Thyroid gland (tissue), 4 donors: ENCODE data around the gene MAD1L1.

Experiments
- CTCF ChIP-seq, 6 experiments: fragments of 200-600 bp in 3 of 6; fragments of 450-650 bp in 3 of 6; sonication (generic) in 3 of 6; IDR thresholded peaks; one replicate each; pipeline ENCODE4 v1.5.1; 2016 to 2019; ENCODE audit warnings: antibody characterized with exemption in 6 of 6, mild to moderate bottlenecking in 2 of 6, inconsistent platforms in 1 of 6, moderate library complexity in 1 of 6
- POLR2A ChIP-seq, 2 donors: fragments of 450-650 bp; IDR thresholded peaks; one replicate each; pipeline ENCODE4 v1.6.1; 2017; ENCODE audit warnings: antibody characterized with exemption in 2 of 2, mild to moderate bottlenecking in 2 of 2, moderate library complexity in 1 of 2

- TF ChIP-seq CTCF (IDR thresholded peaks at IDR 0.05): no peak
- no peak for TF ChIP-seq POLR2A (IDR thresholded peaks at IDR 0.05)
These were observed 163.9 kb downstream of the MAD1L1 start for GRCh38 chr7:2068693-2069471.
